ENCODE results near the gene PEX3.

PEX3 gene

DNA sequence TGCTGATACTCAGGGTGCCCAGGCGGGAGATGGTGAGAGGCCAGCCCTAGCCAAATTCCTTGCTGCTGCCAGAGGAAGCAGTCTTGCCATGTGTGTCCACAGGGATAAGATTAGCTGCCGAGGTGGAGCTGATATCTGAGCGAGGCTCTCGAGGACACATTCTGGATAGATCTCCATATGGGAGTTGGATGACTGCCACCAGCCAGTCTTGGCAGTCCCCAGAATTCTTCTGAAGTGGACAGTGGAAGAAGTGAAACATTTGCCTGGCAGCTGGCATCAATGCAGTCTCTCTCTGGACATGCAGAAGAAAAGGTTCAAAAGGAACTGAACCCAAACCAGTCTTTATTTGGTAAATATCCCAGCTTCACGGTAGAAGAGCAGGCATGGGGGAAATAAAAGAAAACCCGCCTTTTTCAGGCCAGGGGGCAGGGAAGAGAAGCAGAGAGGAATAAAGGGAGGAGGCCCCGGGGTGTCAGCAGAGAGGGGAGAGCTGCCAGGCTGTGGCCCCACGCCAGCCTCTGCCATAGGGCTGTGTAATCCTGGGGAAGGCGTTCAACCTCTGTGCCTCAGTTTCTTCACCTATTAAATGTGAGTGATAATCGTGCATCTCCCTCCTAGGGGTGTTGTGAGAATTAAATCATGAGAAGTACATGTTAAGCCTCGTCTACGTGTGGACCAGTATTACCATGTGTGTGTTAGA is 64.6 kb downstream of the PEX3 start:
- Histone ChIP-seq H3K4me1 (ENCODE audit: insufficient read depth, low read length) (no peaks in the 10 kb centered on the region), H3K36me3 (ENCODE audit: insufficient read depth, low read length) (no peaks in the 10 kb centered on the region), H3K4me2 (ENCODE audit: insufficient read depth, low read length) (no peak overlapping the region), H4K20me1 (ENCODE audit: insufficient read depth, low read length) (no peaks in the 10 kb centered on the region), H3K9me3 (ENCODE audit: insufficient read depth, low read length, severe bottlenecking) (no peaks in the 10 kb centered on the region), H3K79me2 (ENCODE audit: insufficient read depth, low read length) (no peaks in the 10 kb centered on the region), H3K27ac (ENCODE audit: low read length) (no peak overlapping the region), H3K4me3 (ENCODE audit: low read depth in 1 of 2, low read length in 2 of 2) (no peak overlapping the region), H3K9ac (ENCODE audit: low read depth, low read length) (no peak overlapping the region), H3K27me3 (ENCODE audit: insufficient read depth, low read length, poor library complexity) (peaks cover 5% of the 10 kb centered on the region), H2AFZ (ENCODE audit: low read depth, low read length) (no peak overlapping the region)
- DNase-seq, result no peak
- ATAC-seq (ENCODE audit: insufficient read depth, low read depth), result no peak
- TF ChIP-seq, protein P1, sequence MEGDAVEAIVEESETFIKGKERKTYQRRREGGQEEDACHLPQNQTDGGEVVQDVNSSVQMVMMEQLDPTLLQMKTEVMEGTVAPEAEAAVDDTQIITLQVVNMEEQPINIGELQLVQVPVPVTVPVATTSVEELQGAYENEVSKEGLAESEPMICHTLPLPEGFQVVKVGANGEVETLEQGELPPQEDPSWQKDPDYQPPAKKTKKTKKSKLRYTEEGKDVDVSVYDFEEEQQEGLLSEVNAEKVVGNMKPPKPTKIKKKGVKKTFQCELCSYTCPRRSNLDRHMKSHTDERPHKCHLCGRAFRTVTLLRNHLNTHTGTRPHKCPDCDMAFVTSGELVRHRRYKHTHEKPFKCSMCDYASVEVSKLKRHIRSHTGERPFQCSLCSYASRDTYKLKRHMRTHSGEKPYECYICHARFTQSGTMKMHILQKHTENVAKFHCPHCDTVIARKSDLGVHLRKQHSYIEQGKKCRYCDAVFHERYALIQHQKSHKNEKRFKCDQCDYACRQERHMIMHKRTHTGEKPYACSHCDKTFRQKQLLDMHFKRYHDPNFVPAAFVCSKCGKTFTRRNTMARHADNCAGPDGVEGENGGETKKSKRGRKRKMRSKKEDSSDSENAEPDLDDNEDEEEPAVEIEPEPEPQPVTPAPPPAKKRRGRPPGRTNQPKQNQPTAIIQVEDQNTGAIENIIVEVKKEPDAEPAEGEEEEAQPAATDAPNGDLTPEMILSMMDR (IDR thresholded peaks at IDR 0.05; ENCODE audit: borderline replicate concordance, extremely low read depth, low read length, poor library complexity, severe bottlenecking), result no peak
- no peak for TF ChIP-seq EZH2 (IDR thresholded peaks at IDR 0.05; ENCODE audit: borderline replicate concordance, low read depth, low read length, severe bottlenecking)

DNA sequence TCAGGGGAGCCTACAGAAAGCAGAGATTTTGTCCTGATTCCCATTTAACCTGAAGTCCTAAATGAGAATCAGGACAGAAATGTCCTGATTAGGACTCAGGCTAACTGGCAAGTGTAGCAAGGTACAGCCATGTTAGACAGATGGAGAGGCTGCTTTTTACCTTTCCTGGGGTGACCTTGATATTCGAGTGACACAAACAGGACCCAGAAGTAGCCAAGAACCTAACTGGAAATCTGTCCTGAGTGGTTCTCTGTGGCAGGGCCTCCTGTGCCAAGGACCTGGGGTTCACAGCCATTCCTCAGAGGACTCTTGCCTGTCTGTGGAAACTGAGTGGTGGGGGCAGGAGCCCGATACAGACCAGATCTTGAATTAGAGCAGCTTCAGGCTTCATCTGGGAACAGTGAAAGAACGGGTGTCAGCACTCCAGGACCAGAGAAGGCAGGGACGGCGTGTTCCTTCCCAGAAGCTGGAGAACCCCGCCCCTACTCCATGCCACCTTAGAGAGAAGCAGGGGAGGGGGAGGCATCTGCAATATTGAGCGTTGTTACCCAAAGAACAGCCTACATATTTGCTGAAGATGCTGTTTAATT is 65.3 kb downstream of the PEX3 start:
- Histone ChIP-seq H3K79me2 (ENCODE audit: insufficient read depth, low read length) (no peaks in the 10 kb centered on the region), H2AFZ (ENCODE audit: low read depth, low read length) (no peak overlapping the region), H3K36me3 (ENCODE audit: insufficient read depth, low read length) (no peaks in the 10 kb centered on the region), H3K9me3 (ENCODE audit: insufficient read depth, low read length, severe bottlenecking) (no peaks in the 10 kb centered on the region), H3K9ac (ENCODE audit: low read depth, low read length) (no peak overlapping the region), H4K20me1 (ENCODE audit: insufficient read depth, low read length) (no peaks in the 10 kb centered on the region), H3K4me1 (ENCODE audit: insufficient read depth, low read length) (no peaks in the 10 kb centered on the region), H3K4me3 (ENCODE audit: low read depth in 1 of 2, low read length in 2 of 2) (no peak overlapping the region), H3K27ac (ENCODE audit: low read length) (no peak overlapping the region), H3K4me2 (ENCODE audit: insufficient read depth, low read length) (no peak overlapping the region), H3K27me3 (ENCODE audit: insufficient read depth, low read length, poor library complexity) (peaks cover 5% of the 10 kb centered on the region)
- TF ChIP-seq, protein P1 (IDR thresholded peaks at IDR 0.05; ENCODE audit: borderline replicate concordance, extremely low read depth, low read length, poor library complexity, severe bottlenecking), result no peak
- TF ChIP-seq EZH2 (IDR thresholded peaks at IDR 0.05; ENCODE audit: borderline replicate concordance, low read depth, low read length, severe bottlenecking), result no peak
- DNase-seq, result no peak
- no peak for ATAC-seq (ENCODE audit: insufficient read depth, low read depth)

DNA sequence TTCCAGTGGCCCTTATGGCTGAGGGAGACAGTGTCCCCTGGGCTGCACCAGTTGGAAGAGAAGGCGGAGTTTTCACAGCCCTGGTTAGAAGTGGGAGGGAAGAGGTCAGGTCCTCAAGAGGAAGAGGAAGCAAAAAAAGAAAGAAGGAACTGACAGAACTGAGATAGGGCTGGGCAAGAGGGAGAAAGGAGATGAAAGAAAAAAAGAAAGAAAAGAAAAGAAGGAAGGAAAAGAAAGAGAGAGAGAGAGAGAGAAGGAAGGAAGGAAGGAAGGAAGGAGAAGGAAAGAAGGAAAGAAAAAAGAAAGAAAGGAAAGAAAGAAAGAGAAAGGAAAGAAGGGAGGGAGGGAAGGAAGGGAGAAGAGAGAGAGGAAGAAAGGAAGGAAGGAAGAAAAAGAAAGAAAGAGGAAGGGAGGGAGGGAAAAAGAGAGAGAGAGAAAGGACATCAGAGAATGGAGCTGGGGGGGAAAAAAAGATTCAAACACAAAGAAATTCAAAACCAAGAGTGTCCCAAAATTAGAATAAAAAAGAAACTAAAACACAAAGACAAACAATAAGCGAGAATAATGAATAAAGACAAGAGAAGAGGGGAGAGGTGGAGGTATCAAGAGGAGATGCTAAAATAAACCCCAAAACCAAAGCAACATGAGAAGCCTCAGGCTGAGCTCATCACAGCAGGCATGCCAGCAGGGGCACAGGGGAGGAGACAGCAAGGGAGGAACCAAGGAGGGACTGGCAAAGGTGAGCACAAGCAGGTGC is 66.3 kb downstream of the PEX3 start:
- DNase-seq (no peak), ATAC-seq (ENCODE audit: insufficient read depth, low read depth) (no peak)
- Histone ChIP-seq H3K79me2 (ENCODE audit: insufficient read depth, low read length) (no peaks in the 10 kb centered on the region), H3K4me3 (ENCODE audit: low read depth in 1 of 2, low read length in 2 of 2) (no peak overlapping the region), H3K27ac (ENCODE audit: low read length) (no peak overlapping the region), H4K20me1 (ENCODE audit: insufficient read depth, low read length) (no peaks in the 10 kb centered on the region), H3K4me2 (ENCODE audit: insufficient read depth, low read length) (no peak overlapping the region), H3K9ac (ENCODE audit: low read depth, low read length) (no peak overlapping the region), H3K9me3 (ENCODE audit: insufficient read depth, low read length, severe bottlenecking) (no peaks in the 10 kb centered on the region), H2AFZ (ENCODE audit: low read depth, low read length) (no peak overlapping the region), H3K36me3 (ENCODE audit: insufficient read depth, low read length) (no peaks in the 10 kb centered on the region), H3K4me1 (ENCODE audit: insufficient read depth, low read length) (no peaks in the 10 kb centered on the region), H3K27me3 (ENCODE audit: insufficient read depth, low read length, poor library complexity) (peaks cover 5% of the 10 kb centered on the region)
- TF ChIP-seq EZH2 (IDR thresholded peaks at IDR 0.05; ENCODE audit: borderline replicate concordance, low read depth, low read length, severe bottlenecking), result no peak
- TF ChIP-seq, protein P1 (IDR thresholded peaks at IDR 0.05; ENCODE audit: borderline replicate concordance, extremely low read depth, low read length, poor library complexity, severe bottlenecking), result no peak

Data from DND-41 (cell line).